Measurements from ENCODE around the gene ZFYVE16.
"Not testable (repeated sequence)": the region's sequence is repeated elsewhere in the genome, so short reads cannot be mapped to it uniquely, and the experiment has no call there.

ZFYVE16 gene

GRCh38 chr5:80487444-80487828 is 79.6 kb downstream of the ZFYVE16 start:
- no peak for DNase-seq (ENCODE audit: low read depth in 3 of 3, low spot score in 1 of 3)

GRCh38 chr5:80487829-80488721 is 80.2 kb downstream of the ZFYVE16 start, which contains the start of gene FAM151B:
TSS of gene FAM151B (plus strand) at chr5:80488100. CDS start at chr5:80488124, 24 bp downstream.
- DNase-seq (ENCODE audit: low read depth in 3 of 3, low spot score in 1 of 3), result peak; percentile 31 to 61 (median 42)

- DNase-seq (ENCODE audit: low read depth in 3 of 3, low spot score in 1 of 3), result no peak
Measured at GRCh38 chr5:80491296-80491695, 83.4 kb downstream of the ZFYVE16 start.

- no peak for DNase-seq (ENCODE audit: low read depth in 3 of 3, low spot score in 1 of 3)
Measured at GRCh38 chr5:80492741-80493140, 84.9 kb downstream of the ZFYVE16 start.

GRCh38 chr5:80493443-80493842 is 85.6 kb downstream of the ZFYVE16 start:
- DNase-seq (ENCODE audit: low read depth in 3 of 3, low spot score in 1 of 3), result not testable (repeated sequence)

GRCh38 chr5:80495891-80496290 is 88.0 kb downstream of the ZFYVE16 start:
- no peak for DNase-seq (ENCODE audit: low read depth in 3 of 3, low spot score in 1 of 3)

- DNase-seq (ENCODE audit: low read depth in 3 of 3, low spot score in 1 of 3), result no peak
Measured at GRCh38 chr5:80502800-80503199, 94.9 kb downstream of the ZFYVE16 start.

- DNase-seq (ENCODE audit: low read depth in 3 of 3, low spot score in 1 of 3), result no peak
Measured at GRCh38 chr5:80503641-80504040, 95.8 kb downstream of the ZFYVE16 start.

- DNase-seq (ENCODE audit: low read depth in 3 of 3, low spot score in 1 of 3), result no peak
Measured at GRCh38 chr5:80504833-80505232, 97.0 kb downstream of the ZFYVE16 start.

GRCh38 chr5:80507663-80508062 is 99.8 kb downstream of the ZFYVE16 start:
- DNase-seq (ENCODE audit: low read depth in 3 of 3, low spot score in 1 of 3), result no peak

- no peak for DNase-seq (ENCODE audit: low read depth in 3 of 3, low spot score in 1 of 3)
Measured at GRCh38 chr5:80508844-80509243, 101.0 kb downstream of the ZFYVE16 start.

GRCh38 chr5:80509362-80509761 is 101.5 kb downstream of the ZFYVE16 start:
- no peak for DNase-seq (ENCODE audit: low read depth in 3 of 3, low spot score in 1 of 3)

- no peak for DNase-seq (ENCODE audit: low read depth in 3 of 3, low spot score in 1 of 3)
Measured at GRCh38 chr5:80516826-80517225, 109.0 kb downstream of the ZFYVE16 start.

Data from stimulated activated CD4-positive, alpha-beta T cell treated with anti-CD3 and anti-CD28 coated beads, TNF-alpha, amount 100 ng/mL, for 1 hour (primary cell).